Measurements from ENCODE around the gene RPL31. TPM values are rescaled to one million over a fixed set of nuclear protein-coding genes. Genes with fewer than 3 reads are reported as not detected.

Gene RPL31
- total RNA-seq, 1 experiment from 2014 or later: 1,648 TPM

DNA sequence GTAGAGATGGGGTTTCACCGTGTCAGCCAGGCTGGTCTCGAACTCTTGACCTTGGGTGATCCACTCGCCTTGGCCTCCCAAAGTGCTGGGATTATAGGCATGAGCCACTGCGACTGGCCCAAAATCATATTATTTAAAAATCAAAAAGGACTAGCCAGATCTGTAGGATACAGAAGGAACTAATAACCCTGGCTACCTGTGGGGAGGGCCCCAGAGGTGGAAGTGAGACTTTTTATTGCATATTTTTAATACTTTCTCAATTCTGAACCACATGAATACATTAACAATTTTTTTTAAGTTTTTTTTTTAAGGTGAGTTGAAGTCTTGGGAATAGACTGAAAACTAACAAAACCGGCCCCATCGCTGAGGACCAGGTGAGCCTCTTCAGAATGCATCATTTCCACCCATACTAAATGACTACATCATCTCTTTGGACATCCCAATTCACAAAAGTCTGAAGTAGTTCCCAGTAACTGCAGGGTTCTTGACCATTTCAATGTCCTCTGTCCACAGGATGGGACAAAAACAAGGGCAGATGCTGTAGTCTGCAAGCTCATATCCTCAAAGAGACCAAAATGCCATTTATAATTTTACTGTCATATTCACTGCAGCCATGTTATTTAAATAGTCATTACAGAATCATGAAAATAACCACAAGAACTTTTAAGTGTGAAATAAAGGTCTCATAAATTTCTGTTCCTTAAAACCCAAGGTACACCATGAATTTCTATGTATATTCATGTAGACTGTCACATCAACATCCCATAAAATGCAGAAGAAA is 21.4 kb downstream of the RPL31 start:
- intact Hi-C loops (cut with micrococcal nuclease): no loop called here
- POLR2A ChIA-PET: interaction anchor here (1.7 kb wide), 1 partner anchor 16 kb away, joined by 3 read pairs; no protein-coding TSS in a partner anchor
- Mint-ChIP-seq H3K27me3 (ENCODE audit: insufficient read depth, unreplicated experiment) (no peaks in the 10 kb centered on the region), H3K4me3 (ENCODE audit: unreplicated experiment) (no peak overlapping the region), H3K9me3 (ENCODE audit: unreplicated experiment) (no peaks in the 10 kb centered on the region), H3K27ac (ENCODE audit: low read depth, unreplicated experiment) (no peak overlapping the region), H3K36me3 (ENCODE audit: insufficient read depth, unreplicated experiment) (peaks cover 100% of the 10 kb centered on the region), H3K4me1 (ENCODE audit: insufficient read depth, unreplicated experiment) (no peaks in the 10 kb centered on the region)
- CTCF ChIA-PET: interaction anchor here (1.3 to 3.0 kb wide), 3 partner anchors 11 to 129 kb away, joined by 7 to 11 read pairs (median 8); no protein-coding TSS in a partner anchor
- BruUV-seq (replicated peaks): no TSS peak
- TF ChIP-seq, protein P1, sequence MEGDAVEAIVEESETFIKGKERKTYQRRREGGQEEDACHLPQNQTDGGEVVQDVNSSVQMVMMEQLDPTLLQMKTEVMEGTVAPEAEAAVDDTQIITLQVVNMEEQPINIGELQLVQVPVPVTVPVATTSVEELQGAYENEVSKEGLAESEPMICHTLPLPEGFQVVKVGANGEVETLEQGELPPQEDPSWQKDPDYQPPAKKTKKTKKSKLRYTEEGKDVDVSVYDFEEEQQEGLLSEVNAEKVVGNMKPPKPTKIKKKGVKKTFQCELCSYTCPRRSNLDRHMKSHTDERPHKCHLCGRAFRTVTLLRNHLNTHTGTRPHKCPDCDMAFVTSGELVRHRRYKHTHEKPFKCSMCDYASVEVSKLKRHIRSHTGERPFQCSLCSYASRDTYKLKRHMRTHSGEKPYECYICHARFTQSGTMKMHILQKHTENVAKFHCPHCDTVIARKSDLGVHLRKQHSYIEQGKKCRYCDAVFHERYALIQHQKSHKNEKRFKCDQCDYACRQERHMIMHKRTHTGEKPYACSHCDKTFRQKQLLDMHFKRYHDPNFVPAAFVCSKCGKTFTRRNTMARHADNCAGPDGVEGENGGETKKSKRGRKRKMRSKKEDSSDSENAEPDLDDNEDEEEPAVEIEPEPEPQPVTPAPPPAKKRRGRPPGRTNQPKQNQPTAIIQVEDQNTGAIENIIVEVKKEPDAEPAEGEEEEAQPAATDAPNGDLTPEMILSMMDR (IDR thresholded peaks at IDR 0.05; ENCODE audit: unreplicated experiment): no peak
- no peak for DNase-seq (ENCODE audit: unreplicated experiment)

DNA sequence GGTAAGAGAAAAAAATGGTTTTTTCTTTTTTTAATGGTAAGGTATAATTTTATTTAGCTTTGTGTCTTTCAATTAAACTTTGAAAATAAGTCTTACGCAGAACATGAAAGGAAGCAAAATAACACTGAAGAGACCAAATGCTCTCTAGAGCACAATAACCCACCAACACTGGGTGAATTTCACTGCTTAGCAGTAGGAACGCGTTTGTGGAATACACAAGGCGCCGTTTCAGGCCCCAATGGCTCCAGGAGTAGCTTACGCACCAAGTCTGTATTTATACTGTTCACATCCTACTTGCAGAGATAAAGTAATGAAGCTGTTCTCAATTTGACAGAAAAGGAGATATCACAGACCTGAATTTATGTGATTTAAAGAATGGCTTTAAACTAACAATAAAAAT is 23.5 kb downstream of the RPL31 start:
- ChIA-PET CTCF (interaction anchor here (1.1 to 3.1 kb wide), 3 partner anchors 10 to 179 kb away, joined by 3 to 18 read pairs (median 9); no protein-coding TSS in a partner anchor), POLR2A (interaction anchor here (0.8 to 1.6 kb wide), 3 partner anchors 23 to 228 kb away, joined by 3 to 7 read pairs (median 4); partner anchors contain the start of genes RPL31 and TBC1D8)
- DNase-seq (ENCODE audit: unreplicated experiment): no peak
- no peaks in the 10 kb centered on the region for H3K4me1 Mint-ChIP-seq (ENCODE audit: insufficient read depth, unreplicated experiment)
- no peaks in the 10 kb centered on the region for H3K27me3 Mint-ChIP-seq (ENCODE audit: insufficient read depth, unreplicated experiment)
- TF ChIP-seq, protein P1 (IDR thresholded peaks at IDR 0.05; ENCODE audit: unreplicated experiment): no peak
- no peaks in the 10 kb centered on the region for H3K9me3 Mint-ChIP-seq (ENCODE audit: unreplicated experiment)
- no TSS peak for BruUV-seq (replicated peaks)
- H3K36me3 Mint-ChIP-seq (ENCODE audit: insufficient read depth, unreplicated experiment): peaks cover 99% of the 10 kb centered on the region
- H3K27ac Mint-ChIP-seq (ENCODE audit: low read depth, unreplicated experiment): no peak overlapping the region
- intact Hi-C loops (cut with micrococcal nuclease): no loop called here
- H3K4me3 Mint-ChIP-seq (ENCODE audit: unreplicated experiment): no peak overlapping the region

DNA sequence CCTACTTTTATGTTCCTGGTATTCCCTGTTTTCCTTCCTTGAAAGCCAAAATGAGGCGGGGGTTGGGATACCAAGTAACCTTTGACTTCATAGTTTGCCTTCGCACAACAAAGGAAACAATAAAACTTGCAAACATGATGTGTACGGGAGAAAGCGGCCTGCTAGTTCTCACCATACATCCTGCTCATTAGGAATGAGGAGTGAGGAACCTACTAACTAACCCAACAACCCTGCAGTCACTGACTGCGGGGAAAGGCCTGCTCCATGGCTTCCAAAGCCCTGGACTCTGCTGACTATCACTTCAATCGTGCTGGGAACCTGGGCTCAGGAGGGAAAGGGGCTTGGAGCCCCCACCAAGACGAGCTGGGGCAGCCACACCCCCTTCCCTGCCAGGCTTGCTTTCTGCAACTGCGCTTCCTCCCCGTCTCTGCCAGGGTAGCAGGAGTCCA is 24.2 kb downstream of the RPL31 start:
- ChIA-PET CTCF (interaction anchor here (1.2 to 3.1 kb wide), 5 partner anchors 10 to 179 kb away, joined by 3 to 18 read pairs (median 4); no protein-coding TSS in a partner anchor), POLR2A (interaction anchor here (1.6 kb wide), 1 partner anchor 24 kb away, joined by 7 read pairs; the partner anchor contains the start of gene RPL31)
- no peak for DNase-seq (ENCODE audit: unreplicated experiment)
- Mint-ChIP-seq H3K27ac (ENCODE audit: low read depth, unreplicated experiment) (no peak overlapping the region), H3K9me3 (ENCODE audit: unreplicated experiment) (no peaks in the 10 kb centered on the region), H3K36me3 (ENCODE audit: insufficient read depth, unreplicated experiment) (peaks cover 99% of the 10 kb centered on the region), H3K4me3 (ENCODE audit: unreplicated experiment) (no peak overlapping the region), H3K27me3 (ENCODE audit: insufficient read depth, unreplicated experiment) (no peaks in the 10 kb centered on the region), H3K4me1 (ENCODE audit: insufficient read depth, unreplicated experiment) (no peaks in the 10 kb centered on the region)
- BruUV-seq (replicated peaks): no TSS peak
- intact Hi-C loops (cut with micrococcal nuclease): no loop called here
- TF ChIP-seq, protein P1 (IDR thresholded peaks at IDR 0.05; ENCODE audit: unreplicated experiment): no peak

DNA sequence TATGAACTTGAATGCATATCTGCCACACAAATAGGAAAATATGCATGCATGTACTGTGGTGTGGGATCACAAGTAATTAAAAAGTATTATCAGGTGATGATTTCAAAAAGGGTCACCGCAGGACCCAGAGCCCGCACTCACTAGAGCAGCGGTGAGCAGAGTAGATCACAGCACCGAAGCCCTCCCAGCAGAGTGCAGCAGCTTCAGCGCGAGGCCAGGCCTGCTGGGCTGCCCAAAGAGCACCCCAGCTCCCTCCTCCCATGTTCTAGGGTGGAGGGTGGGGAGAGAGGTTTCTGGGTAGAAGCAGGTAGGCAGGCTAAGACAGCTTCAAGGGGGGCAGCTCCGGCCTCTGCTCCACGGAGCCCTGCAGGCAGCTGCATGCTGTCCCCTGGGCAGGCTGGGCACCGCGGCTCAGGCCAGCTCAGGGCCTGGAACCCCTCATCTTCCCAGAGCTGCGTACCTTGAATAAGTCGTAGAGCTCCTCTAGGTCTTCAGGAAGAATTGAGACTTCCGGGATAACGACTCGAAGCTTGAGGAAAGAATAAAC is 24.9 kb downstream of the RPL31 start:
- H3K27me3 Mint-ChIP-seq (ENCODE audit: insufficient read depth, unreplicated experiment): no peaks in the 10 kb centered on the region
- peaks cover 99% of the 10 kb centered on the region for H3K36me3 Mint-ChIP-seq (ENCODE audit: insufficient read depth, unreplicated experiment)
- no peak overlapping the region for H3K27ac Mint-ChIP-seq (ENCODE audit: low read depth, unreplicated experiment)
- no TSS peak for BruUV-seq (replicated peaks)
- TF ChIP-seq, protein P1 (IDR thresholded peaks at IDR 0.05; ENCODE audit: unreplicated experiment): no peak
- intact Hi-C loops (cut with micrococcal nuclease): no loop called here
- ChIA-PET CTCF (interaction anchor here (0.9 to 3.1 kb wide), 7 partner anchors 9 to 360 kb away, joined by 3 to 18 read pairs (median 3); partner anchors contain the start of gene CREG2), POLR2A (interaction anchor here (0.9 to 1.5 kb wide), 3 partner anchors 13 to 158 kb away, joined by 3 to 4 read pairs (median 4); no protein-coding TSS in a partner anchor)
- no peaks in the 10 kb centered on the region for H3K9me3 Mint-ChIP-seq (ENCODE audit: unreplicated experiment)
- H3K4me1 Mint-ChIP-seq (ENCODE audit: insufficient read depth, unreplicated experiment): no peaks in the 10 kb centered on the region
- no peak for DNase-seq (ENCODE audit: unreplicated experiment)
- no peak overlapping the region for H3K4me3 Mint-ChIP-seq (ENCODE audit: unreplicated experiment)

Measured in MCF 10A (cell line).